Astrocyte (in vitro differentiated cells and primary cell): ENCODE data around the gene EZH1. TPM values are rescaled to one million over a fixed set of nuclear protein-coding genes. Genes with fewer than 3 reads are reported as not detected.
A peak's percentile ranks its signal among the peaks of the same experiment; 100 is the strongest.

Experiments used
- DNase-seq: peaks from one replicate; pipeline ENCODE4 v3.0.0-alpha.2; 2010; ENCODE audit warnings: low read depth
- FAIRE-seq: peaks from 2 replicates; lab custom pipeline; 2011; peaks lifted over from hg19 to GRCh38; lab: Jason Lieb, UNC
- H2AFZ ChIP-seq: 2 replicates; pipeline ENCODE4 v1.6.0; 2012; ENCODE audit warnings: low read depth, low read length, inconsistent platforms
- H3K27ac ChIP-seq: 2 replicates; pipeline ENCODE4 v1.5.1; 2011; ENCODE audit warnings: low read depth, low read length, inconsistent platforms
- H3K27me3 ChIP-seq: 2 replicates; pipeline ENCODE4 v1.6.0; 2011; ENCODE audit warnings: low read length, inconsistent platforms; ENCODE audit not compliant: insufficient read depth
- H3K36me3 ChIP-seq: 2 replicates; pipeline ENCODE4 v1.5.1; 2011; ENCODE audit warnings: low read length, inconsistent platforms; ENCODE audit not compliant: insufficient read depth
- H3K4me1 ChIP-seq: 2 replicates; pipeline ENCODE4 v1.5.1; 2011; ENCODE audit warnings: low read length, inconsistent platforms; ENCODE audit not compliant: insufficient read depth
- H3K4me2 ChIP-seq: 2 replicates; pipeline ENCODE4 v1.6.0; 2012; ENCODE audit warnings: low read length, inconsistent platforms
- H3K4me3 ChIP-seq: 2 replicates; pipeline ENCODE4 v1.5.1; 2011; ENCODE audit warnings: low read depth, mild to moderate bottlenecking, low read length, inconsistent platforms; ENCODE audit not compliant: insufficient read depth
- H3K79me2 ChIP-seq: 2 replicates; pipeline ENCODE4 v1.6.0; 2012; ENCODE audit warnings: mild to moderate bottlenecking, low read length, inconsistent platforms; ENCODE audit not compliant: insufficient read depth
- H3K9ac ChIP-seq: 2 replicates; pipeline ENCODE4 v1.6.0; 2012; ENCODE audit warnings: mild to moderate bottlenecking, low read length, inconsistent platforms
- H3K9me3 ChIP-seq: 2 replicates; pipeline ENCODE4 v1.5.1; 2012; ENCODE audit warnings: low read depth, mild to moderate bottlenecking, low read length, inconsistent platforms; ENCODE audit not compliant: insufficient read depth
- H4K20me1 ChIP-seq: 2 replicates; pipeline ENCODE4 v1.6.0; 2012; ENCODE audit warnings: low read length, inconsistent platforms; ENCODE audit not compliant: insufficient read depth
- H3K27ac Mint-ChIP-seq: one replicate; pipeline ENCODE4 v1.8.0; 2021; ENCODE audit warnings: mild to moderate bottlenecking, mixed read lengths; ENCODE audit not compliant: unreplicated experiment
- H3K27me3 Mint-ChIP-seq: one replicate; pipeline ENCODE4 v1.8.0; 2021; ENCODE audit warnings: low read depth, mixed read lengths; ENCODE audit not compliant: unreplicated experiment
- H3K36me3 Mint-ChIP-seq: one replicate; pipeline ENCODE4 v1.8.0; 2021; ENCODE audit warnings: low read depth, mixed read lengths; ENCODE audit not compliant: unreplicated experiment
- H3K4me1 Mint-ChIP-seq: one replicate; pipeline ENCODE4 v1.8.0; 2021; ENCODE audit warnings: low read depth, mixed read lengths; ENCODE audit not compliant: unreplicated experiment
- H3K4me3 Mint-ChIP-seq: one replicate; pipeline ENCODE4 v1.8.0; 2021; ENCODE audit warnings: mild to moderate bottlenecking, moderate library complexity, mixed read lengths; ENCODE audit not compliant: unreplicated experiment
- H3K9me3 Mint-ChIP-seq: one replicate; pipeline ENCODE4 v1.8.0; 2021; ENCODE audit warnings: mild to moderate bottlenecking, mixed read lengths; ENCODE audit not compliant: unreplicated experiment
- CTCF ChIP-seq: IDR thresholded peaks from 2 replicates; pipeline ENCODE4 v1.5.1; 2011; ENCODE audit warnings: low read depth, mild to moderate bottlenecking, inconsistent platforms, low read length, moderate library complexity; ENCODE audit not compliant: insufficient read depth
- EZH2 ChIP-seq: IDR thresholded peaks from 2 replicates; pipeline ENCODE4 v1.6.1; 2012; ENCODE audit warnings: mild to moderate bottlenecking, low read length, inconsistent platforms; ENCODE audit not compliant: insufficient read depth
- total RNA-seq: library from RNA; stranded (reverse); gene quantifications from 2 replicates; pipeline ENCODE4 v1.2.1, GENCODE V29; 2021

EZH1 gene
- total RNA-seq, 1 donor from 2014 or later: 15.2 TPM

DNA sequence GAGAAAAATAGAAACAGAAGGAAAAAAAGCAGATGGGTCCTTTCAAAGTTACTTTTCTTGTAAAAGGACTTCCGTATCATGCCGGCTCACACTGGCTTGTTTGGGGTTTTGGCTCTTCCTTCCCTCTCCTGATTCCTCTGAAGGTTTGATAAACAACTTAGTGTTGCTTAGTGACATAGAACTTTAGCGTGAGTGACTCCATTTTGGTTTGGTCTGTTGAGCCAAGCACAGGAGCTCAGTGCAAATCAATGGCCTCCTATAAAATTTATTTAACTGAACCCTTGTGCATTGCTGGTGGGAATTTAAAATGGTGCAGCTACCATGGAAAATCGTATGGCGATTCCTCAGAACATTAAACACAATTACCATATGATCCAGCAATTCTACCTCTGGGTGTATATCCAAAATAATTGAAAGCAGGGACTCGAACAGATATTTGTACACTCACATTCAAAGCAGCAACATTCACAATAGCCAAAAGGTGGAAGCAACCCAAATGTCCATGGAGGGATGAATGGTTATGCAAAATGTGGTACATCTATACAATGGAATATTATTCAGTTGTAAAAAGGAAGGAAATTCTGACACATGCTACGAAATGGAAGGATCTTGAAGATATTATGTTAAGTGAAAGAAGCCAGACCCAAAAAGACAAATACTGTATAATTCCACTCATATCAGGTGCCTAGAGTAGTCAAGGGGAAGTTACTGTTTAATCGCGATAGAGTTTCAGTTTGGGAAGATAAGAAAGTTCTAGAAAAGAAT lies 86.8 kb downstream of the EZH1 start:
- H3K4me3 ChIP-seq: no peak overlapping the region
- peak overlapping the region; percentile 86 for H3K4me3 Mint-ChIP-seq
- H3K27me3 ChIP-seq: no peaks in the 10 kb centered on the region
- no peak overlapping the region for H3K27ac Mint-ChIP-seq
- H3K9me3 ChIP-seq: no peaks in the 10 kb centered on the region
- H2AFZ ChIP-seq: no peak overlapping the region
- TF ChIP-seq CTCF (no peak), EZH2 (no peak)
- H3K9me3 Mint-ChIP-seq: peaks cover 3% of the 10 kb centered on the region
- no peak overlapping the region for H3K27ac ChIP-seq
- H3K4me1 ChIP-seq: peaks cover 25% of the 10 kb centered on the region
- no peaks in the 10 kb centered on the region for H3K79me2 ChIP-seq
- no peak for FAIRE-seq
- H3K4me1 Mint-ChIP-seq: peaks cover 15% of the 10 kb centered on the region
- no peaks in the 10 kb centered on the region for H3K36me3 ChIP-seq
- peaks cover 3% of the 10 kb centered on the region for H3K36me3 Mint-ChIP-seq
- H4K20me1 ChIP-seq: peaks cover 4% of the 10 kb centered on the region
- DNase-seq: no peak
- no peak overlapping the region for H3K9ac ChIP-seq
- peaks cover 11% of the 10 kb centered on the region for H3K27me3 Mint-ChIP-seq
- no peak overlapping the region for H3K4me2 ChIP-seq

- peaks cover 19% of the 10 kb centered on the region for H3K27me3 Mint-ChIP-seq
- FAIRE-seq: no peak
- peak overlapping the region; percentile 21 for H3K4me2 ChIP-seq
Observed at GRCh38 chr17:42655528-42655927, 89.3 kb downstream of the EZH1 start.

More at GRCh38 chr17:42655528-42655927, 89.3 kb downstream of the EZH1 start:
- no peaks in the 10 kb centered on the region for H3K36me3 ChIP-seq
- H3K4me3 ChIP-seq: no peak overlapping the region
- H2AFZ ChIP-seq: no peak overlapping the region
- H3K27ac ChIP-seq: no peak overlapping the region
- Mint-ChIP-seq H3K4me3 (peak overlapping the region; percentile 61), H3K4me1 (peaks cover 13% of the 10 kb centered on the region), H3K9me3 (peaks cover 3% of the 10 kb centered on the region), H3K36me3 (no peaks in the 10 kb centered on the region), H3K27ac (no peak overlapping the region)
- DNase-seq: peak; percentile 86
- TF ChIP-seq EZH2 (no peak), CTCF (no peak)
- no peaks in the 10 kb centered on the region for H3K9me3 ChIP-seq
- H4K20me1 ChIP-seq: peaks cover 3% of the 10 kb centered on the region
- H3K9ac ChIP-seq: no peak overlapping the region
- H3K79me2 ChIP-seq: no peaks in the 10 kb centered on the region
- H3K27me3 ChIP-seq: peaks cover 3% of the 10 kb centered on the region
- H3K4me1 ChIP-seq: peaks cover 19% of the 10 kb centered on the region
